ENCODE measurements around the gene ADA.
A peak's percentile ranks its signal among the peaks of the same experiment; 100 is the strongest.

ADA gene

GRCh38 chr20:44624152-44624551, 27.3 kb downstream of the ADA start:
- DNase-seq (ENCODE audit: low spot score), result no peak

DNA sequence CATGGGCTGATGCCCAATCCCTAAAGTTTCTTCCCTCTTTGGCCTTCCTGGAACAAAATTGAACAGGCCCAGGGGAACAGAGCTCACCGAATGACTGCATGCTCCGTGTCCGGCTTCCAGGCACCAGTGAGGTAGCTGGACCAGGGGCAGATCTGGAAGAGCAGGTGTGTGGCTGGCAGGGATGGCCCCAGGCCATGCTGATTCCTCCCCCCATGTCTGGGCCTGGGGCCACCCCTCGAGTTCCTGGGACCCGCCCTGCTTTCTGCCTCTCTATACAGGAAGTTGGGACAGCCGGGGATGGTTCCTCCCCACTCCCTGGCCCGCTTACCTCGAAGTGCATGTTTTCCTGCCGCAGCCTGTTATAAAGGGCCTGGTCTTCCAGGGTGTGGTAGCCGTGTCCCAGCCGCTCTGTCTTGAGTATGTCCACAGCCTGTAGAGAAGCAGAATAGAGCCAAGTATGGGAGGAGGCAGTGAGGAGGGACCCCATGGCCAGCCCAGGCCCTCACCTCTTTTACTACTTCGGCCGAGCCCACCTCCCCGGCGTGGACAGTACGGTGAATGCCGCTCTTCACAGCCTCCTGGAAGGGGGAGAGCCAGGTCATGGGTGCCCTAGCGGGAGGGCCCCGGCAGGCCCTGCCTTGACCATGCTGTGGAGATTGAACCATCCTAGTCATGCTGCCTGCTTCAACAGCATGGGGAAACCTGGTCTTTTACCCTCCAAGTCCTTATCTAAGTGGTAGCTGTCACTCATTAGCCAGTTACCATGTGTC, 28.8 kb downstream of the ADA start:
- DNase-seq (ENCODE audit: low spot score), result no peak

DNA sequence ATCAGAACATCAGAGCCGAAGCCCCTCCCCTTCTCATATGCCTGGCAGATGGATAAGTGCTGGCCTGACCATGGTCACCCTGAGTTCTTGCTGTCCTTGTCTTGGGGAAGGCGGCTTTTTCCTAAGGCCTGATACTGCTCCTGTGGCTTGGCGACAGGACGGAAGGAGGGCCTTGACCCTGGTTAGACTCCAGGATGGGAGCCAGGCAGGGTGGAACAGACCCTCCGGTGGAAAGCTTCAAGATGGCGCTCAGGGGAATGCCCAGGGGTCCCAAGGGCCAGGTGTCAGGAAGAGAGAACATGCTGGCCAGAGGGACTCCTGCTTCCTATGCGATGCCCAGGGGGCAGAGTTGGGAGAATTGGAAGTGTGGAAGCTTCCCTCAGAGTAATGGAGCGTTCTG, 29.6 kb downstream of the ADA start:
- DNase-seq (ENCODE audit: low spot score), result no peak

DNA sequence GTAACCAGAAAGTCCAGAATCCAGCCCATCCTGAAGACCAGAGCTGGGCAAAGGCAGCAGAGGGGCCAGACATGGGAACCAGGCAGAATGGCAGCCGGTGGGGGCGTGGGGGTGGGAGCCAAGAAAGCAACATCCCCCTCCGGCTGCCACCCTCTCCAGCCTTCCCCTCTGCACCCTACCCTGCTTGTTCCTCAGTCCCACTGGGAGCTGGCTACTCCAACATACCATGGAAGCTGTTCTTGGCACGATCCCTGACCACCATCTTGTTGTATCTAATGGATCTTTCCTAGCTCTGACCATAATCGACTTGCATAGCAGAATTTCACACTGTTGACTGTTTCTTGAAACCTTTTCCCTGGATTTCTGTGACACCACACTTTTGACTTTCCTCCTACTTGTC, 30.2 kb downstream of the ADA start:
- DNase-seq (ENCODE audit: low spot score), result no peak

- no peak for DNase-seq (ENCODE audit: low spot score)
These were observed 31.5 kb downstream of the ADA start for GRCh38 chr20:44620030-44620429.

GRCh38 chr20:44619294-44619693, 32.2 kb downstream of the ADA start:
- DNase-seq (ENCODE audit: low spot score), result no peak

GRCh38 chr20:44618318-44618731, 33.2 kb downstream of the ADA start:
- no peak for DNase-seq (ENCODE audit: low spot score)

DNA sequence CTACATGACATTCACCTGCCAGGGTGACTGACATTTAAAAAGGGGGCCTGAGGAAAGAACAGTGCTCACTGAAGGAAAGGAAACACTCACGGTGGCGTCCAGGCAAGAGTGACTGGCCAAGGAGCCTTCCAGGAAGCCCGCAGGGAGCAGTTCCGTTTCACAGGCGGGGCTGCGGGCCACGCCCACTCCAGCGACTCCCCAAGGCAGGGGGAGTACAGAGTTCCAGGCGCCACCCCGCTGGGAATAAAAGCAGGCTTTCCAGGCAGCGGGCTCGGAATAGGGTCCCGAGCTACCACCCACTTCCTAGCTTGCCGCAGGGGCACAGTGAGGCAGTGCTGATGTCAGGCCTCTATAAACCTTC, 34.9 kb downstream of the ADA start:
- no peak for DNase-seq (ENCODE audit: low spot score)

DNA sequence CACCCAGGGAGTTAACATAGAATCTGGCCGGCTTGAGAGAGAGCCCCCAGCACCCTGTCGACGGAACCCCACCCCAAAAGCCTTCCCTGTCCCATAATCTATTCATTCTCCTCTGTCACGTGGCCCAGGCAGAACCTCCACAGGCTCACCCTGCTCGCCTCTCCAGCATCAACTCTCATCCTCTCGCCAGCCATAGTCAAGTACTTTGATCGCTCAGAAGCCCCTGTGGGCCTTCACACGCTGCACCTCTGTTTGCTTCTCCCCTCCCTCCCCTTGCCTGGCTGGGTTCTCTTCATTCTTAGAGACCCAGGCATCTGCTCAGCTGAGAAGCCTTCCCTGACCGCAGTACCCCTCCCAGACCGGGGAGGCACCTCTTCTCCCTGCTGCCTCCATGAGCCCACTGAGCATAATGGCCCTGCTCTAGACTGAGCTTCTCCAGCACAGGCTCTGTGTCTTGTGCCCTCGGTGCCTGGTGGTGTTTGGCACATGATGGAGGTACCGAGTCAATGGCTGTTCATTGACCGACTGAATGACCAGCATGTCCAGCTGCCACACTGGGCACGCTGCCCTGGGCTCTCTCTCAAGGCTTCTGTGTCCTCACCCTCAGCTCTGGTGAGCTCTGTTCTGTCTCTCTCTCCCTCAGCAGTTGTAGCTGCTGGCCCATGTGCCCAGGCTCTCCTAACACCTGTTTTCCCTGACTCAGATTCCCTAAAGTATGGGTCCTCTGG, 35.5 kb downstream of the ADA start:
- no peak for DNase-seq (ENCODE audit: low spot score)

- DNase-seq (ENCODE audit: low spot score), result no peak
These were observed 36.2 kb downstream of the ADA start for GRCh38 chr20:44615169-44615791.

GRCh38 chr20:44614525-44614924, 37.0 kb downstream of the ADA start:
- DNase-seq (ENCODE audit: low spot score), result no peak

GRCh38 chr20:44613575-44613974, 37.9 kb downstream of the ADA start:
- DNase-seq (ENCODE audit: low spot score), result no peak

GRCh38 chr20:44610313-44610962, 41.1 kb downstream of the ADA start:
- no peak for DNase-seq (ENCODE audit: low spot score)

- DNase-seq (ENCODE audit: low spot score), result peak; percentile 83
These were observed 41.8 kb downstream of the ADA start for GRCh38 chr20:44609516-44610312.

- no peak for DNase-seq (ENCODE audit: low spot score)
These were observed 42.4 kb downstream of the ADA start for GRCh38 chr20:44609006-44609515.

DNA sequence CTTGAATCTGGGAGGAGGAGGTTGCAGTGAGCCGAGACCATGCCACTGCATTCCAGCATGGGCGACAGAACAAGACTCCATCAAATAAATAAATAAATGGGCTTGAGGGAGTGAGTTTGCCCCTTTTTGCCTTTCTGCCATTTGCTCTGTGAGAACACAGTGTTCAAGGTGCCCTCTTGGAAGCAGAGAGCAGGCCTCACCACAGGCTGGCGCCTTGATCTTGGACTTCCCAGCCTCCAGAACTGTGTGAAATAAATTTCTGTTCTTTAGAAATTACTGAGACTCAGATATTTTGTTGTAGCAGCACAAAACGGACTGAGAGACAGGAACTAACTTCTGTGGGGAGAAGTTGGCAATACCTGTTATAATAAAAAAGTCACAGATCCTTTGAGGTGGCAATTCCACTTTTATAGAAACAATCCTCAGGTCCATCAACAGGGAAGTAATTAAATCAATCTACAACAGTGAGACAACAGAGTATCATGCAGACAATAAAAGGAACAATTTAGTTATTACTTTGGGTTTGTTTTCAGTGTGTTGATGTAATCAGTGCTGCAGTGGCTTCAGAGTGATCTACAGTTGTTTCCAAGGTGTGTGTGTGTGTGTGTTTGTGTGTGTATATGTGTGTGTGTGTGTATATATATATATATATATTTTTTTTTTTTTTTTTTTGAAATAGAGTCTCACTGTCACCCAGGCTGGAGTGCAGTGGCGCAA, 44.6 kb downstream of the ADA start:
- no peak for DNase-seq (ENCODE audit: low spot score)

DNA sequence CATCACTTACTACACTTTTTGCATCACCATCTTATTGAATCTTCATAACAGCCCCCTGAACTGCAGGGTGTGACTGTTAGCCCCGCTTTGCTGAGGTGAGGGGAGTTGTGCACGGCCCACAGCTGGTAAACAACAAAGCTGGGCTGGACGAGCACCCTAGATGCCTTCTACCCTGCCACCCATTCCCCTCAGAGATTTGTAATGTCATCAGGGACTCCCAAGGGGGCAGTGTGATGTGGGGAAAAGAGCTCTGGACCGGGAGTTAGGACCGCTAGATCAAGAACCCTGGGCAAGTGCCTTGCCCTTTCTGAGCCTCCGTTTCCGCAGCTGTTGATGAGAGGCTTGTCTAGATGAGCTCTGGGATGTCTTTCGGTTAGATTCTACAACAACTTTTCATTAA, 48.2 kb downstream of the ADA start:
- DNase-seq (ENCODE audit: low spot score), result no peak

- DNase-seq (ENCODE audit: low spot score), result no peak
These were observed 49.7 kb downstream of the ADA start for GRCh38 chr20:44601801-44602204.

DNA sequence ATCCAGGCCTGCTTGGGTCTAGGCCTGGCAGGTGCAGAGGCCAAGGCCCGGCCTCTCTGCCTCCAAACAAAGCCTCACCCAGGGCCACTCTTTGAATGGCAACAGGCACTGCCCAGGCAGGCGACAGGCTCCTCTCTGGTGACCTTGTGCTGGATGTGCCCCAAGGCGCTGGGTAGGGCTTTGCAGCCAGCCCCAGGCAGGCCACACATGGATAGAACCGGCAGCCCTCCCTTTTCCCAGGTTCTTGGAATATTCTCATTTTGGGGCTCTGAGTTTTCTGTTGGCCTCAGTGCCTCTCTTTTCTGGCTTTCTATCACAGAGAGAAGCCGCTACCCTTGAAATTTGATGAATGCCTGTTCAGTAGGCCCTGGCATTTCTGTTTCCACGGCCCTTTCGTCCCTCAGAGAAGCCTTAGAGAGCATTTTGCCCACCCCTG, 50.2 kb downstream of the ADA start:
- no peak for DNase-seq (ENCODE audit: low spot score)

DNA sequence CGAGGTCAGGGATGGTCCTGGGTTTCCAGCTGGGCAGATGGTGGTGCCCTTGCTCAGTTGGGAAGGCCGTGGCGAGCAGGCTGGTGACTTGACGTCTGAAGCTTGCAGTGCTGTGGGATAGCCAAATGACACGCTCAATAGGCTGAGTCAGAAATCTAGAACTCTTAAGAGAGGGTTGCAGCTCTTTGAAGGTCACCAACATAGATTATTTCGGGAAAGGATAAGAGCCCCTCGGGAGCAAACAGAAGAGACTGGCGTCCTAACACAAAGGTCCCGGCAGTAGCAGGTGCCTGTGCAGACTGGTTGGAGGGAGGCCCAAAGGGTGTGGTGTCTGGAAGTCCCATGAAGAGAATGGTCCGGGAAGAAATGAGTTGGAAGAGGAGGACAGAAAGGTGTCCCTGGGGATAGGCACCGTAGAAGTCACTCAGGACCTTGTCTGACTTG, 50.7 kb downstream of the ADA start:
- DNase-seq (ENCODE audit: low spot score), result no peak

DNA sequence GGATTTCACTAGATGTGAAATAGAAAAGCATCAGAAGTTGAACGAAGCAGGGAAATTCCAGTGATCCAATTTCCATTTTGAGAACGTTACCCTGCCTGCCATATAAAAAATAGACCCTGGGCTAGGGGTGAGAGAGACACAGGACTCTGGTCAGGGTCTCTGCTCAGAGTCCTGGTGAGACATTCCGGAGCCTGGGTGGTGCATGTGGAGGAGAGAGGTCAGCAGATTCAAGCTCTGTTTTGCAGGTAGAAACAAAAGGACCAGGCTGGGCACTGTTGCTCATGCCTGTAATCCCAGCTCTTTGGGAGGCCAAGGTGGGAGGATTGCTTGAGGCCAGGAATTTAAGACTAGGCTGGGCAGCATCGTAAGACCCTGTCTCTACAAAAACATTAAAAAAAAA, 51.2 kb downstream of the ADA start:
- DNase-seq (ENCODE audit: low spot score), result no peak
